HG03175 (cell line): ENCODE data around the gene DGKA.
"Not testable (repeated sequence)": the region's sequence is repeated elsewhere in the genome, so short reads cannot be mapped to it uniquely, and the experiment has no call there.

ENCODE experiments used
- ATAC-seq: cut with Tn5 transposase; IDR thresholded peaks from one replicate; pipeline ENCODE4 v1.9.1; 2021; ENCODE audit warnings: mild to moderate bottlenecking, moderate library complexity; ENCODE audit not compliant: unreplicated experiment

Gene DGKA

DNA sequence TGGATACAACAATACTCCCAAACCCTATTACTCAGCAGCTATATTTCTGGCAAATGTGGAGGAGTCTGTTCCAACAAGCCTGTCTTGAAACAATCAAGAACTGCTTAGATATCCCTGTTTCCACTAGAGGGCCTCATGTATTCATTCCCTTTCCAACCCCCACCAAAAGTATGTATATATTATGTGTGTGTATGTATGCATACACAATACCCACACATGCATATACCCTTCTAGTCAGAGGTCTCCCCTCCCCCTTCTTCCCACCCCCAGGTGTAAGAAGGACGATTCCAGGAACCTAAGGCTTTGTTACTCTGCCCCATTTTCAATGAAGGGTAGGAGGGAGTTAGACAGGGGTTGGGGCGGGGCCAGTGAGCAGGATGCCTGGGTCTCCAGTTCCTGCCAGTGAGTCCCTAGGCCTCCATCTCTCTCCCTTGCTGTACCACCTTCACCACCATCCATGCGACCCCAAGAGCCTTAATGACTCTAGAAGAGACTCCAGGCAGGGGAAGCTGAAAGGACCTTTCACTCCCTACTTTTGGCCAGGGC, at the start of gene DGKA:
Gene DGKA, plus strand, starts transcription at position 392 of the 546 bp plus-strand sequence. CDS start 5,342 bp downstream, outside the sequence.
- ATAC-seq, result no peak

DNA sequence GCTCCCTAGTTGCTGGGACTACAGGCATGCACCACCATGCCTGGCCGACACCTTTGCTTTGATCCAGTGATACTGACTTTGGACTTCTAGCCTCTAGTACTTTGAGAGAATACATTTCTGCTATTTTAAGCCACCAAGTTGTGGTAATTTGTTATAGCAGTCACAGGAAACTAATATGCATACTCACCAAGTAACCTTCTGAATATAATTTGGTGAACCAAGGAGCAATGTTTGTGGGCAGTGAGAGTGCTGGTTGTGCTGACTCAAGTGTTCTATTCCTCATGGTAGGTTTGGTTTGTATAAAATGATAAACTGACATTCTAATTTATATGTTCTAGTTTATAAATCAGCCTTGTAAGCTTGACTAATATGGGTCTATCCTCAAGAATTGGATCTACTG, 45.8 kb upstream of the DGKA start:
- no peak for ATAC-seq

DNA sequence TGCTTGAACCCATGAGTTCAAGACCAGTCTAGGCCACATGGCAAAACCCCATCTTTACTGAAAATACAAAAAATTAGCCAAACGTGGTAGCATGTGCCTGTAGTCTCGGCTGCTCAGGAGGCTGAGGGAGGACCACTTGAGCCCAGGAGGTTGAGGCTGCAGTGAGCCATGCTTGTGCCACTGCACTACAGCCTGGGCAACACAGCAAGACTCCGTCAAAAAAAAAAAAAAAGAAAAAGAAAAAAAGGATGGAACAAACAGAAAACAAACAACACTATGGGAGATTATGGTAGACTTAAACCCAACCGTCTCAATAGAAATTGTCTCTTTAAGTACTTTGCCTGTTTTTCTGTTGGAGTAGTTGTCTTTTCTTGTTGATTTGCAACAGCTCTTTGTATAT, 39.7 kb upstream of the DGKA start:
- no peak for ATAC-seq

DNA sequence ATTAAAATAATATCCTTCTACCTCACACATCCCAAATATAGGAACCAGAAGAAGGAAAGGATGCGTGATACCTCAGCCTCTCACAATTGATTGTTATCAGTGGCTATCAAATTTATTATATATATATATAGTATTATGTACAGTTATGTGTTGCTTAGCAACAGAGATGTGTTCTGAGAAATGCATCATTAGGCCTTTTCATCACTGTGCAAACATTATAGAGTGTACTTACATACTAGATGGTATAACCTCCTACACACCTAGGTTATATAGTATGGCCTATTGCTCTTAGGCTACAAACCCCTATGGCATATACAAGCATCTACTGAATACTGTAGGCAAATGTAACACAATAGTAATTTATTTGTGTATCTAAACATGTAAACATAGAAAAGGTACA, 37.2 kb upstream of the DGKA start:
- no peak for ATAC-seq

DNA sequence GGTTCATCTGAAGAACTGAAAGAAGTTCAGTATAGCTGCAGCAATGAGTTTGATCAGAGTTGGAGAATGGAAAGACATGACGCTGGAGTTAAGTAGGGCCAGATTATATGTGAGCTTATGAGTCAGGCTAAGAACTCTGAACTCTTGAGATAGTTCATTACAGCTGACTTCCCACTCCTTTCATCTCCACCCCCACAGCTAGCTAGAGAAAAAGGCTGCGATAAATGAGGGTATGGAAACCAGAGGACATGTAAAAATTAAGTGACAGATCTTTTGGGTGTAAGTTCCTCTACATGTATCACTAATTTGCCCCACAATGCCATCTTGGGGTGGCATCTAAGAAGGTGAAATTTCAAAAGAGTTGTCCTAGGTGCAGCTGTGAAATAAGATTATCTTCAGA, 31.9 kb upstream of the DGKA start:
- no peak for ATAC-seq

DNA sequence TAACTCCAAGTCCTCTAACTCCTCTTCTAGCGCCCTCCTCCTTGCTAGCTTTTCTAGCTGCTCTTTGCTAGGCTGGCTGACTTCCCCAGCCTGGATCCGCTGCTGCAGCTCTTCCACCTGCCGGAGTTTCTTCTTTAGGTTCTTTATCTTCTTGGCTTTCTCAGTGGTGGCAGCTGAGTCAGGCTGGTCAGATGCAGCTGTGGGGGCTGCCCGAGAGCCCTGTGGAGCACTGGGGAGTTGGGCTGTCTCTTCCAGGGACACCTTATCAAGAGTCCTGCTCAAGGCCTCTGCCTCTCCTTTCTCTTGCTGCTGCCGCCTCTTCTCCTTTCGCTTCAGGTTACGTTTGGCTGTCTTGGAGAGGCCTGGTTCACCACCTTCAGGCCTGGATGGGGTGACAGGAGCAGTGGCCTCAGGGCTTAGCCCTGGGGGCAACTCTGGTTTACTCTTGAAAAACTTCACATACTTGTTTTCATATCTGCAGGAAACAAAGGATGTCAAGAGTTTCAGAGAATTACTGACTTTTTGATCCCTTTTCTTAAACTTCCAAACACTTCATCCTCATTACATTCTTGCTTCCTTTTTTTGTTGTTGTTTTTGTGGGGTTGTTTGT, 29.0 kb upstream of the DGKA start:
- no peak for ATAC-seq

- no peak for ATAC-seq
Observed at GRCh38 chr12:55906056-55906455, 24.9 kb upstream of the DGKA start.

- ATAC-seq, result no peak
Observed at GRCh38 chr12:55908726-55909512, 22.0 kb upstream of the DGKA start.

- no peak for ATAC-seq
Observed at GRCh38 chr12:55909513-55909884, 21.5 kb upstream of the DGKA start.

DNA sequence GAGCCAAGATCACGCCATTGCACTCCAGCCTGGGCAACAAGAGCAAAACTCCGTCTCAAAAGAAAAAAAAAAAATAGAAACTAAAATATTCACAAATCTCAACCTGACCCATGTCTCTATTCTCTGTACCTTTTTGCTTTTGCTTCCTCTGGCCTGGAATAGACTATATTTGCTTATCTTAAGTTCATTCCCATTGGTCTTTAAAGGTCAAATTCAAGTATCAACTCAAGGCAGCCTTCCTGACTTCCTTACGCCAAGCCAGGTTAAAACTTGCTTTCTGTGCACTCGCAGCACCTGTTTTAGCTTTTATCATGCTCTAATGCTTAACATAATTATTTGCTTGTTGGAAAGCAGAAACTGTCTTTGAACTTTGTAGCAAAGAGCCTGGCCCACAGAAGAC, 18.1 kb upstream of the DGKA start:
- ATAC-seq, result no peak

GRCh38 chr12:55915482-55915859, 15.5 kb upstream of the DGKA start:
- ATAC-seq, result no peak

DNA sequence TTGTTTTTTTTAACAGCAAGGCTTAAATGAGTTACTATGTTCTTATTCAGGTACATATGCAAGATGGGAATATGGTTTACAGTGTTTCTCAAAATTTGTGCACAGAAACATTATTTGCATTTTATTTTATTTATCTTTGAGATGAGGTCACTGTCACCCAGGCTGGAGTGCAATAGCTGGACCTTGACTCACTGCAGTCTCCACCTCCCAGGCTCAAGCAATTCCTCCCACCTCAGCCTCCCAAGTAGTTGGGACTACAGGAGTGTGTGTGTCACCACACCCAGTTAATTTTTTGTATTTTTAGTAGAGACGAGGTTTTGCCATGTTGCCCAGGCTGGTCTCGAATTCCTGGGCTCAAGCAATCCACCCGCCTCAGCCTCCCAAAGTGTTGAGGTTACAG, 11.9 kb upstream of the DGKA start:
- ATAC-seq, result not testable (repeated sequence)

DNA sequence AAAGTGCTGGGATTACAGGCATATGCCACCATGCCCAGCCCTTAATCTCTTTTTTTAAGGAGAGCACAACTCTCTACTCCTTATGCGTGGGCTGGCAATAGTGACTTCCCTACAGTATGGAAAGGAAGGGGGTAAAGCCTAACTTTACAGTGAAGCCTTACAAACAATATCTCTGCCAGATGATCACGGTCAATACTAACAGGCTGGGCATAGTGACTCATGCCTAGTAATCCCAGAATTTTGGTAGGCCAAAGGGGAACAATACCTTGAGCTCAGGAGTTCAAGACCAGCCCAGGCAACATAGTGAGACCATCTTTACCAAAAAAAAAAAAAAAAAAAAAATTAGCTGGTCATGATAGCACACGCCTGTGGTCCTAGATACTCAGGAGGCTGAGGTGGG, 8.8 kb upstream of the DGKA start:
- no peak for ATAC-seq

DNA sequence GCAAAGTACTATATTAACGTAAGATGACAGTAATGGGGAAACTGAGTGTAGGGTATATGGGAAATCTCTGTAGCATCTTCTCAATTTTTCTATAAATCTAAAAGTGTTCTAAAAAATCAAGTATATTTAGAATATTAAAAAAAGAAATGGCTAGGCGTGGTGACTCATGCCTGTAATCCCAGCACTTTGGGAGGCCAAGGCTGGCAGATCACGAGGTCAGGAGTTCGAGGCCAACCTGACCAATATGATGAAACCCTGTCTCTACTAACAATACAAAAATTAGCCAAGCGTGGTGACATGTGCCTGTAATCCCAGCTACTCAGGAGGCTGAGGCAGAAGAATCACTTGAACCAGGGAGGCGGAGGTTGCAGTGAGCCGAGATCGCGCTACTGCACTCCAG, 7.3 kb upstream of the DGKA start:
- not testable (repeated sequence) for ATAC-seq

- no peak for ATAC-seq
Observed at GRCh38 chr12:55925371-55925770, 5.6 kb upstream of the DGKA start.

GRCh38 chr12:55925870-55926737, 4.9 kb upstream of the DGKA start:
- no peak for ATAC-seq

- ATAC-seq, result peak; percentile 49
Observed at GRCh38 chr12:55926738-55927587, 4.0 kb upstream of the DGKA start.

DNA sequence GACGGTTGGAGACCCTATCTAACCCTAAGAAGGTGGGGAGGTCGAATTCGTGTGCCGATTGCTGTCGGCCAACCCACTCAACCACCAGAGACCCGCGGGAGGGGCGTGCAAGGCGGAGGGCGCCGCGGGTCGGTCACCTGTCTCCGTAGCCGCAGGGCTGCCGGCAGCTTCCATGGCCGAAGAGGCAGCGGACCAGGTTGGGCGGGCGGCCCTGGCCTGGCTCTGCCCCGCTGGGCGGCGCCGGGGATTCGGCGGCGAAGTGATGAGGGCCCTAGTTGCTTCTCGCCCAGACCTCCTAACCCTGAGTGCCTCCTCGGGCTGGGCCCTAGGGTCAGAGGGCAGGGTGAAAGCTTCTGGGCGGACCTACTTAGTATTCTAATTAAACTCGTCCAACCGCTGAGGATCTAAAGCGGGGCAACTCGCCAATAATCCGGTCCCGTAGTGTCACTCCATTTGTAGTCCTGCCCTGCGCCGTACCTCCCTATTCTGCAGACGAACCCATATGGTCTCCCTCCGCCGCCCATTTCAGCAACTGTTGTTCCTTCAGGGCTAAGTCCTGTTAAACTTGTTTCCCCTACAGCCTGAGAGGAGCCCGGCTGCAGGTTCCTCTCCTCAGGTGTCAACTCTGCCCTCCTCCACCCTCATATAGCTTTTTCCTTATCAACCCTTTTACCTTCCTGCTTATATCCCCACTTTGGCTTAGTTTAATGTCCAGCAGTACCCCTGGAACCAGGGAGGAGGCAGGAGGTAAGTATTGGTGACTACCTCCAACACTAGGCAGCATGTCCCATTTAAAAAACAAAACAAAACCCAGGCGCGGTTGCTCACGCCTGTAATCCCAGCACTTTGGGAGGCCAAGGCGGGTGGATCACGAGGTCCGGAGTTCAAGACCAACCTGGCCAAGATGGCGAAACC, 3.1 kb upstream of the DGKA start, which contains the start of gene PYM1:
Gene PYM1, minus strand, starts transcription at position 307 of the 915 bp plus-strand sequence. Its CDS starts 133 bp downstream, at position 174.
- peak; percentile 36 for ATAC-seq

DNA sequence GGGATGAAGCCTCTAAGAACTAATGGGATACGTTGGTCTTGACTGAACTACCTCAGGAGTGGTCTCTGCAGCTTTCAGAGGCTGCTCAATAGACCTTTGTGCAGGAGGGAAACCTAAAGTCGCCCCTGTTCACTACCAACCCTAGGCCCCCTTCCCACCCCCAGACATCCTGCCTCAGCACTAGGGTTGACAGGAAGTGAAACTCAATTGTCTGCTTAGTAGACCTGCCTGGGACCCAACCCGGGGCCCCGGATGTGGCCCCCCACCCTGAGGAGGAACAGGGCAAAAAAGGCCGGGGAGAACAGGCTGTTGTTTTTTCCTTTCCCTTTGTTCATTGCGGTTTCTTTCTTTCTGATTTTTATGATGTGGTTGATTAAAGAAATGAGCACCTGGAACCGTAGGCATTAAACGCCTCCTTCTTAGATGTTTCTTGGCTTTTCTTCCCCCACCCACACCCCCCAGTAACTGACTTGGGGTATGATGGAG, 1.6 kb upstream of the DGKA start:
- peak; percentile 37 for ATAC-seq
